Peyer's patch (tissue), 4 donors: ENCODE data around the gene SLC7A4. TPM values are rescaled to one million over a fixed set of nuclear protein-coding genes. Genes with fewer than 3 reads are reported as not detected.

Experiments used
- DNase-seq, 3 donors: peaks; one replicate each; pipeline ENCODE4 v3.0.0-alpha.2; 2017 to 2019
- H3K27ac ChIP-seq, 4 donors: fragments of 200-600 bp; sonication (generic); one replicate each; pipeline ENCODE4 v1.5.1; 2016 to 2019
- H3K27me3 ChIP-seq, 2 donors: fragments of 200-600 bp; sonication (generic); one replicate each; pipeline ENCODE4 v1.5.1; 2019
- H3K36me3 ChIP-seq, 3 donors: fragments of 200-600 bp; sonication (generic); one replicate each; pipeline ENCODE4 v1.5.1; 2016 to 2019
- H3K4me1 ChIP-seq, 4 donors: fragments of 200-600 bp; sonication (generic); one replicate each; pipeline ENCODE4 v1.5.1; 2016 to 2019
- H3K4me3 ChIP-seq, 4 donors: fragments of 200-600 bp; sonication (generic); 1 replicate in 3 of 4; 2 replicates in 1 of 4; pipeline ENCODE4 v1.5.1; 2016 to 2019; ENCODE audit warnings: mild to moderate bottlenecking in 1 of 4
- H3K9me3 ChIP-seq, 4 donors: fragments of 200-600 bp; sonication (generic); one replicate each; pipeline ENCODE4 v1.5.1; 2016 to 2019; ENCODE audit warnings: mild to moderate bottlenecking in 1 of 4
- POLR2A ChIP-seq, 2 donors: fragments of 450-650 bp; IDR thresholded peaks; one replicate each; pipeline ENCODE4 v1.5.1; 2017; ENCODE audit warnings: antibody characterized with exemption in 2 of 2, mild to moderate bottlenecking in 2 of 2, moderate library complexity in 2 of 2
- total RNA-seq, 4 donors: library from RNA; depleted of rRNA; stranded (reverse); fragments of >200 nt; gene quantifications; one replicate each; pipeline ENCODE4 v1.1.0, GENCODE V29; 2016
- TF ChIP-seq, protein P1 (sequence below), 6 experiments: fragments of 450-650 bp in 4 of 6; fragments of 200-600 bp in 2 of 6; sonication (generic) in 1 of 6; IDR thresholded peaks; one replicate each; pipeline ENCODE4 v1.5.1; 2017 to 2019; ENCODE audit warnings: antibody characterized with exemption in 6 of 6, mild to moderate bottlenecking in 3 of 6, moderate library complexity in 1 of 6

The SLC7A4 gene
- total RNA-seq, 4 donors from 2014 or later = 0.40 to 3.7 (median 2.2) TPM

DNA sequence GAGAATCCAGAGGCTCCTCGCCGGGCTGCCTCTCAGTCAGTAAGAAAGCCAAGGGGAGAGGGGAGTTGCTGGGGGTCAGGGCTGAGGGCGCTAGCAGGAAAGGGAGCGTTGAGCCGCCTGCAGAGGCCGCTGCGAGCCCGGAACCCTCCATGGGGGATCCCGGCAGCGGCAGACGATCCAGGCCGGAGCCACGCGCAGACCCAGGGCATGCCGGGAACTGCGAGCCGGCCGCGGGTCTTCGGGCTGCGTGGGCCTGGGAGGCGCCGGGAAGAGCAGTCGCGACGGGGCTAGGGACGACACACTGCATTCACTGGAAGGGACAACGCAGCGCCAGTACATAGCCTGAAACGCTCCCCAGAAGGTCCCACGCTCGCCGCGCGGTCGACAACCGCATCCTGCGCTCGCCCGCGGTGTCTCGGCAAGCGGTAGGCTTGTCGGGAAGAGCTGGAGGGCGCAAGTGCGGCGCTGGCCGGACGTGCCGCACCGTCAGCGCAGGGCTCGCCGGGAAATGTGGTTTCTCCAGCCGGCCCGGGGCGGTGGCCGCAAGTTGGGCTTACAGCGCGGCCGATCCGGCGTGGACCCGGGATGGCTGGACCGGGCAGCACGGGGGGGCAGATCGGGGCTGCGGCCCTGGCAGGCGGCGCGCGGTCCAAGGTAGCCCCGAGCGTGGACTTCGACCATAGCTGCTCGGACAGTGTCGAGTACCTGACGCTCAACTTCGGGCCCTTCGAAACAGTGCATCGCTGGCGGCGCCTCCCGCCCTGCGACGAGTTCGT, 50.4 kb downstream of the SLC7A4 start, which contains the start of gene LZTR1:
Gene LZTR1 (plus strand): TSS at position 511 of the 776 bp plus-strand sequence. CDS start 75 bp downstream, at position 586.
- no peaks in the 10 kb centered on the region for H3K27me3 ChIP-seq
- peak within 1 kb of the TSS; percentile 57 to 88 (median 80) for H3K4me3 ChIP-seq
- peak within 1 kb of the TSS; percentile 79 to 97 (median 90) for H3K27ac ChIP-seq
- peaks cover 0 to 27% (median 21%) of the 10 kb centered on the region in 4 donors for H3K4me1 ChIP-seq
- H3K9me3 ChIP-seq = no peaks in the 10 kb centered on the region
- H3K36me3 ChIP-seq = peaks cover 0 to 17% (median 0%) of the 10 kb centered on the region in 3 donors
- peak; percentile 74 to 87 for TF ChIP-seq POLR2A (IDR thresholded peaks at IDR 0.05)
- TF ChIP-seq, protein P1, sequence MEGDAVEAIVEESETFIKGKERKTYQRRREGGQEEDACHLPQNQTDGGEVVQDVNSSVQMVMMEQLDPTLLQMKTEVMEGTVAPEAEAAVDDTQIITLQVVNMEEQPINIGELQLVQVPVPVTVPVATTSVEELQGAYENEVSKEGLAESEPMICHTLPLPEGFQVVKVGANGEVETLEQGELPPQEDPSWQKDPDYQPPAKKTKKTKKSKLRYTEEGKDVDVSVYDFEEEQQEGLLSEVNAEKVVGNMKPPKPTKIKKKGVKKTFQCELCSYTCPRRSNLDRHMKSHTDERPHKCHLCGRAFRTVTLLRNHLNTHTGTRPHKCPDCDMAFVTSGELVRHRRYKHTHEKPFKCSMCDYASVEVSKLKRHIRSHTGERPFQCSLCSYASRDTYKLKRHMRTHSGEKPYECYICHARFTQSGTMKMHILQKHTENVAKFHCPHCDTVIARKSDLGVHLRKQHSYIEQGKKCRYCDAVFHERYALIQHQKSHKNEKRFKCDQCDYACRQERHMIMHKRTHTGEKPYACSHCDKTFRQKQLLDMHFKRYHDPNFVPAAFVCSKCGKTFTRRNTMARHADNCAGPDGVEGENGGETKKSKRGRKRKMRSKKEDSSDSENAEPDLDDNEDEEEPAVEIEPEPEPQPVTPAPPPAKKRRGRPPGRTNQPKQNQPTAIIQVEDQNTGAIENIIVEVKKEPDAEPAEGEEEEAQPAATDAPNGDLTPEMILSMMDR (IDR thresholded peaks at IDR 0.05) = peak; percentile 18 to 54 (median 46)
- peak; percentile 84 to 92 (median 89) for DNase-seq

- no peak for DNase-seq
- peak overlapping the region; percentile 57 to 88 (median 80) for H3K4me3 ChIP-seq
- no peak for TF ChIP-seq POLR2A (IDR thresholded peaks at IDR 0.05)
- TF ChIP-seq, protein P1 (IDR thresholded peaks at IDR 0.05) = no peak
- H3K27me3 ChIP-seq = no peaks in the 10 kb centered on the region
- H3K4me1 ChIP-seq = peaks cover 0 to 27% (median 21%) of the 10 kb centered on the region in 4 donors
- H3K36me3 ChIP-seq = peaks cover 0 to 11% (median 0%) of the 10 kb centered on the region in 3 donors
- peak overlapping the region; percentile 79 to 97 (median 90) for H3K27ac ChIP-seq
- no peaks in the 10 kb centered on the region for H3K9me3 ChIP-seq
These were observed 51.2 kb downstream of the SLC7A4 start for GRCh38 chr22:20980938-20981722.

DNA sequence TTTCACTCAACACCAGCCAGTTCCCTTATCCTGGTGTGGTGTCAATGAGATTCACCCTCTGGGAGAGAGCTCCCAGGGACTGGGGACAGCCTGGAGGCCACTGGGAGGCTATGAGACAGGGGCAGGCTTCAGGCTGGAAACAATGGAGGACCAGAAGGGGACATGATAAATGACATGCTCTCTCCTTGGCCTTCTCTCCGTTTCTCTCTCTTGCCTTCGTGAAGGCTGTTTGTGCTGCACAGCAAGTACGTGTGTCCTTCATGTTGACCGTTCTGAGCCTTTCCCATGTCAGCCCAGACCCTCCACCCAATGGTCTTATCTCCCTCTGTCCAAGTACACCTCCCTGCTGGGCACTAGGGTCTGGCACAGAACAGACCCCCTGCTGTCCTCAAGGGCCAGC, 51.8 kb downstream of the SLC7A4 start:
- H3K27me3 ChIP-seq = no peaks in the 10 kb centered on the region
- no peak for DNase-seq
- H3K4me3 ChIP-seq = no peak overlapping the region
- H3K4me1 ChIP-seq = peaks cover 0 to 27% (median 21%) of the 10 kb centered on the region in 4 donors
- H3K27ac ChIP-seq = no peak overlapping the region
- peaks cover 0 to 5% (median 0%) of the 10 kb centered on the region in 3 donors for H3K36me3 ChIP-seq
- no peak for TF ChIP-seq POLR2A (IDR thresholded peaks at IDR 0.05)
- TF ChIP-seq, protein P1 (IDR thresholded peaks at IDR 0.05) = no peak
- H3K9me3 ChIP-seq = no peaks in the 10 kb centered on the region

- no peaks in the 10 kb centered on the region for H3K9me3 ChIP-seq
- peaks cover 0 to 27% (median 21%) of the 10 kb centered on the region in 4 donors for H3K4me1 ChIP-seq
- H3K27ac ChIP-seq = no peak overlapping the region
- H3K4me3 ChIP-seq = peak overlapping the region in 2 of 4 donors; percentile 21 to 37
- TF ChIP-seq, protein P1 (IDR thresholded peaks at IDR 0.05) = no peak
- no peak for TF ChIP-seq POLR2A (IDR thresholded peaks at IDR 0.05)
- DNase-seq = no peak
- peaks cover 0 to under 1% (median 0%) of the 10 kb centered on the region in 3 donors for H3K36me3 ChIP-seq
- no peaks in the 10 kb centered on the region for H3K27me3 ChIP-seq
These were observed 52.4 kb downstream of the SLC7A4 start for GRCh38 chr22:20979940-20980453.

DNA sequence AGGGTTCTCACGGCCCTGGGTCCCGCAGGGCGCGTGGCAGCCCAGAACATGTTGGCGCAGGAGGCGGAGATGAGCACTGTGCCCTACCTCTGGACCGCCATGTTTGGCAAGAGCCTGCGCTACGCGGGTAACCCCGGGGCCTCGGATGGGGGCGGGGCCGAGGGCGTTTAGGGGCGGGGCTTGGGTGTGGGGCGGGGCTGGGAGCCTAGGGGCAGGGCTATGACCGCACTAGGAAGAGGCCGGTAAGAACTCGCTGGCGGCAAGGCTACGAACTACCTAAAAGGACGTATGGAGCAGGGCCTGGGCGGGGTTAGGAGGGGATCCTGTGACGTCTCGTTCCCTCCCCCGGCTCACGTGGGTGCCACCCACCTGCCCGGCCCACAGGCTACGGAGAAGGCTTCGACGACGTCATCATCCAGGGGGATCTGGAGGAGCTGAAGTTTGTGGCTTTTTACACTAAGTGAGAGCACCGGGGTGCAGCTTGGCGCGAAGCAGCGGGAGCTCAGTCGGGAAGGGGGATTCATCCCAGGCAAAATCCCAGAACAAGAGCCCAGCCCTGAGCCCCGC, 53.0 kb downstream of the SLC7A4 start:
- H3K27ac ChIP-seq = no peak overlapping the region
- peak overlapping the region in 3 of 4 donors; percentile 6 to 37 (median 21) for H3K4me3 ChIP-seq
- H3K36me3 ChIP-seq = no peaks in the 10 kb centered on the region
- no peaks in the 10 kb centered on the region for H3K27me3 ChIP-seq
- H3K9me3 ChIP-seq = no peaks in the 10 kb centered on the region
- H3K4me1 ChIP-seq = peaks cover 0 to 27% (median 21%) of the 10 kb centered on the region in 4 donors
- DNase-seq = peak; percentile 52 to 83 (median 76)
- no peak for TF ChIP-seq POLR2A (IDR thresholded peaks at IDR 0.05)
- TF ChIP-seq, protein P1 (IDR thresholded peaks at IDR 0.05) = no peak
